Endothelial cell of umbilical vein (primary cell): ENCODE results near the gene PLXNC1. TPM values are rescaled to one million over a fixed set of nuclear protein-coding genes. Genes with fewer than 3 reads are reported as not detected.

Source experiments
- BruUV-seq: library from RNA; stranded (reverse); fragments of 400-500 nt; replicated peaks from 2 replicates; lab custom pipeline; 2021; lab: Mats Ljungman, UMichigan
- CTCF ChIA-PET: fragments of 300-600, 350-600 bp; sonication (Branson Sonifier 250); formaldehyde crosslinking; loops from one replicate; lab custom pipeline; 2021; ENCODE audit warnings: antibody characterized with exemption, inconsistent platforms; lab: Charles Lee
- POLR2A ChIA-PET: fragments of 300-600, 350-600 bp; sonication (Branson Sonifier 250); formaldehyde crosslinking; loops from one replicate; lab custom pipeline; 2021; ENCODE audit warnings: antibody characterized with exemption, inconsistent platforms; lab: Charles Lee
- DNase-seq: peaks from one replicate; pipeline ENCODE4 v3.0.0-alpha.2; 2011; ENCODE audit warnings: low read depth, low spot score
- FAIRE-seq: peaks from 2 replicates; lab custom pipeline; 2011; peaks lifted over from hg19 to GRCh38; lab: Jason Lieb, UNC
- H2AFZ ChIP-seq: 2 replicates; pipeline ENCODE4 v1.6.0; 2012; ENCODE audit warnings: low read depth, low read length, control low read depth, inconsistent platforms
- H3K27ac ChIP-seq: 2 replicates; pipeline ENCODE4 v1.5.1; 2011; ENCODE audit warnings: low read depth, mild to moderate bottlenecking, control low read depth, low read length, moderate library complexity; ENCODE audit not compliant: insufficient read depth
- H3K27me3 ChIP-seq, 2 experiments: 2 replicates each; pipeline versions ENCODE4 v1.6.0 to v1.6.1; 2011; ENCODE audit warnings: low read length in 2 of 2, mixed read lengths in 1 of 2; ENCODE audit not compliant: control insufficient read depth in 2 of 2, insufficient read depth in 2 of 2
- H3K36me3 ChIP-seq, 2 experiments: 2 replicates in 1 of 2; 3 replicates in 1 of 2; pipeline ENCODE4 v1.5.1; 2011; ENCODE audit warnings: low read length in 2 of 2, mild to moderate bottlenecking in 1 of 2, moderate library complexity in 1 of 2; ENCODE audit not compliant: control insufficient read depth in 2 of 2, insufficient read depth in 2 of 2; ENCODE audit errors: extremely low read depth in 1 of 2
- H3K4me1 ChIP-seq: 3 replicates; pipeline ENCODE4 v1.5.1; 2011; ENCODE audit warnings: mild to moderate bottlenecking, low read length; ENCODE audit not compliant: control insufficient read depth, insufficient read depth; ENCODE audit errors: extremely low read depth
- H3K4me2 ChIP-seq: 2 replicates; pipeline ENCODE4 v1.6.1; 2011; ENCODE audit warnings: low read length, control low read depth, mixed read lengths; ENCODE audit not compliant: insufficient read depth
- H3K4me3 ChIP-seq, 3 experiments: fragments of 200-600 bp in 1 of 3; sonication (generic), shearing (Covaris generic) in 1 of 3; replicated peaks in 1 of 3; 2 replicates each; pipeline ENCODE4 v1.5.1; 2011 to 2016; ENCODE audit warnings: control low read depth in 3 of 3, low read length in 3 of 3, mild to moderate bottlenecking in 2 of 3, inconsistent platforms in 1 of 3, low read depth in 1 of 3, moderate library complexity in 1 of 3; ENCODE audit not compliant: insufficient read depth in 1 of 3
- H3K79me2 ChIP-seq: 2 replicates; pipeline ENCODE4 v1.6.0; 2012; ENCODE audit warnings: low read length, inconsistent platforms; ENCODE audit not compliant: control insufficient read depth, insufficient read depth
- H3K9ac ChIP-seq: replicated peaks from 2 replicates; pipeline ENCODE3; 2011; ENCODE audit warnings: low read length, control low read depth; ENCODE audit not compliant: insufficient read depth; ENCODE audit errors: extremely low read depth
- H3K9me1 ChIP-seq: replicated peaks from 3 replicates; pipeline ENCODE4 v1.6.0; 2011; ENCODE audit warnings: mild to moderate bottlenecking, low read length; ENCODE audit not compliant: control insufficient read depth, insufficient read depth; ENCODE audit errors: extremely low read depth
- H3K9me3 ChIP-seq: replicated peaks from 2 replicates; pipeline ENCODE4 v1.5.1; 2012; ENCODE audit warnings: low read length, inconsistent platforms; ENCODE audit not compliant: control insufficient read depth, insufficient read depth
- H4K20me1 ChIP-seq: replicated peaks from 2 replicates; pipeline ENCODE3; 2011; ENCODE audit warnings: mild to moderate bottlenecking, low read length; ENCODE audit not compliant: control insufficient read depth, insufficient read depth; ENCODE audit errors: extremely low read depth
- EZH2 ChIP-seq: IDR thresholded peaks from 2 replicates; pipeline ENCODE4 v1.6.1; 2012; ENCODE audit warnings: borderline replicate concordance, low read depth, mild to moderate bottlenecking, moderate library complexity, low read length, inconsistent platforms; ENCODE audit not compliant: severe bottlenecking
- FOS ChIP-seq: IDR thresholded peaks from 2 replicates; pipeline ENCODE4 v1.6.1; 2011; ENCODE audit warnings: mild to moderate bottlenecking, low read length, moderate library complexity, borderline replicate concordance; ENCODE audit not compliant: insufficient read depth
- GATA2 ChIP-seq: IDR thresholded peaks from 2 replicates; pipeline ENCODE4 v1.7.0; 2011; ENCODE audit warnings: low read depth, mild to moderate bottlenecking, moderate library complexity, mixed read lengths, low read length; ENCODE audit not compliant: insufficient read length, insufficient read depth
- JUN ChIP-seq: IDR thresholded peaks from 2 replicates; pipeline ENCODE4 v1.6.1; 2011; ENCODE audit warnings: borderline replicate concordance, low read depth; ENCODE audit not compliant: insufficient read length, insufficient read depth
- MAX ChIP-seq: IDR thresholded peaks from 2 replicates; pipeline ENCODE4 v1.6.1; 2011; ENCODE audit not compliant: insufficient read depth, insufficient read length
- MYC ChIP-seq: IDR thresholded peaks from one replicate; pipeline ENCODE4 v1.6.1; 2011; ENCODE audit warnings: mild to moderate bottlenecking, low read depth, low read length
- POLR2A ChIP-seq: IDR thresholded peaks from 2 replicates; pipeline ENCODE4 v1.6.1; 2012; ENCODE audit warnings: low read depth, mild to moderate bottlenecking, control low read depth, low read length
- POLR2AphosphoS5 ChIP-seq: IDR thresholded peaks from 2 replicates; pipeline ENCODE4 v1.6.1; 2012; ENCODE audit warnings: low read depth, mild to moderate bottlenecking, control low read depth, low read length, moderate library complexity; ENCODE audit not compliant: insufficient read depth
- dilution Hi-C: fragments of 300-500 bp; cut with MboI; formaldehyde crosslinking; loops from one replicate; pipeline ENCODE4 v1.15.0; 2019; ENCODE audit warnings: low sequenced_read_pairs; ENCODE audit not compliant: extremely low pct_ligation_motif_present
- intact Hi-C: fragments of 100-400 bp; cut with micrococcal nuclease; formaldehyde crosslinking; loops from one replicate; pipeline ENCODE4 v1.10.0; 2022
- polyA plus RNA-seq, 4 experiments: library from polyadenylated mRNA; depleted of rRNA in 3 of 4; stranded (reverse) in 3 of 4; unstranded in 1 of 4; fragments of >200 nt; gene quantifications; 2 replicates each; pipeline versions ENCODE4 v1.2.1 to v1.2.3, GENCODE V29; 2011 to 2012; ENCODE audit warnings: missing spikeins in 1 of 4
- total RNA-seq: library from RNA; stranded (reverse); gene quantifications from 2 replicates; pipeline ENCODE4 v1.2.3, GENCODE V29; 2021
- TF ChIP-seq, protein P1 (sequence below), 2 donors: IDR thresholded peaks; 1 replicate in 1 of 2; 2 replicates in 1 of 2; pipeline ENCODE4 v1.5.1; 2011; ENCODE audit warnings: low read length in 2 of 2, mild to moderate bottlenecking in 2 of 2, moderate library complexity in 2 of 2, control low read depth in 1 of 2, inconsistent platforms in 1 of 2, low read depth in 1 of 2; ENCODE audit not compliant: insufficient read depth in 1 of 2; ENCODE audit errors: extremely low read depth in 1 of 2

PLXNC1 gene
- total and polyA plus RNA-seq, 2 donors (not counting 3 experiments of a cell fraction or from before 2014, with no cell fraction given), result 0.04 TPM; not detected in 1

DNA sequence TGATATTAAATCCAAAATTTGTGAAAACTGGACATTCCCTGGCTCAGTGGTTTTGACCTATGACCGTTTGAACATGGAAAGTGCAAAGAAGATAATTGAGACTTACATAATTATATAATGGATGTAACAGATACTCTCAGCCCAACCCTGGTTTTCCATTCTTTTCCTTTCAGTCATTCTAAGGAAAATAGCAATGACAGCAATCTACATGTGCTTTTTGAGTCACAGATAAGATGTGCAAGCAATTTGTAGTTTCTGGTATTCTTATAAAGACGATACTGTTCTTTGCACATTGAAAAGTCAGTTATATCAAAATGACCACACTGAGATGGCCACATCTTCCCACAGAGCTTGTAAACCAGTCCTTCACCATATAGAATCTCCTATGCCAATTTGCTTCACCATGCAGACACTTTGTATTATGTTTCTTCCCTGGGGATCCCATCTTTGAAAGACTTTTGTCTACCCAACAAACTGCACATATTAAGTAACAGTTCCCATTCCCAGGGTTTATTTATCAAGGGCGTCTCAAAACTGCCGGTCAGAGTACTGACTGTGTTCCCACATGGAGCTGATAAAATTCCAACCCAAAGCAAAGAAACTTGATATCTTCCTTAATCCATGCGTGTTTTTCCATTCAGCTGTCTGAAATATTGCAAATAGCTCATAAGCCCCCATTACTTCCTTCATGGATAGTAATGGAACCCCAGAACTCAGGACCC is 34.8 kb downstream of the PLXNC1 start:
- Histone ChIP-seq H3K27ac (no peak overlapping the region), H4K20me1 (no peaks in the 10 kb centered on the region), H3K9ac (no peak overlapping the region), H3K27me3 (peaks cover 11 to 18% of the 10 kb centered on the region in 2 experiments), H3K36me3 (no peaks in the 10 kb centered on the region), H3K4me1 (no peaks in the 10 kb centered on the region), H2AFZ (no peak overlapping the region), H3K79me2 (no peaks in the 10 kb centered on the region), H3K9me1 (no peaks in the 10 kb centered on the region), H3K9me3 (no peaks in the 10 kb centered on the region), H3K4me3 (no peak overlapping the region), H3K4me2 (no peak overlapping the region)
- no peak for DNase-seq
- BruUV-seq, result no TSS peak
- intact Hi-C loops, result no loop called here
- dilution Hi-C loops, result no loop called here
- CTCF ChIA-PET, result interaction anchor here (1.3 kb wide), 1 partner anchor 9 kb away, joined by 3 read pairs; no protein-coding TSS in a partner anchor
- POLR2A ChIA-PET, result no interaction called here
- TF ChIP-seq JUN (no peak), MAX (no peak), POLR2AphosphoS5 (no peak), GATA2 (no peak), EZH2 (no peak), POLR2A (no peak), FOS (no peak), MYC (no peak)
- TF ChIP-seq, protein P1, sequence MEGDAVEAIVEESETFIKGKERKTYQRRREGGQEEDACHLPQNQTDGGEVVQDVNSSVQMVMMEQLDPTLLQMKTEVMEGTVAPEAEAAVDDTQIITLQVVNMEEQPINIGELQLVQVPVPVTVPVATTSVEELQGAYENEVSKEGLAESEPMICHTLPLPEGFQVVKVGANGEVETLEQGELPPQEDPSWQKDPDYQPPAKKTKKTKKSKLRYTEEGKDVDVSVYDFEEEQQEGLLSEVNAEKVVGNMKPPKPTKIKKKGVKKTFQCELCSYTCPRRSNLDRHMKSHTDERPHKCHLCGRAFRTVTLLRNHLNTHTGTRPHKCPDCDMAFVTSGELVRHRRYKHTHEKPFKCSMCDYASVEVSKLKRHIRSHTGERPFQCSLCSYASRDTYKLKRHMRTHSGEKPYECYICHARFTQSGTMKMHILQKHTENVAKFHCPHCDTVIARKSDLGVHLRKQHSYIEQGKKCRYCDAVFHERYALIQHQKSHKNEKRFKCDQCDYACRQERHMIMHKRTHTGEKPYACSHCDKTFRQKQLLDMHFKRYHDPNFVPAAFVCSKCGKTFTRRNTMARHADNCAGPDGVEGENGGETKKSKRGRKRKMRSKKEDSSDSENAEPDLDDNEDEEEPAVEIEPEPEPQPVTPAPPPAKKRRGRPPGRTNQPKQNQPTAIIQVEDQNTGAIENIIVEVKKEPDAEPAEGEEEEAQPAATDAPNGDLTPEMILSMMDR (IDR thresholded peaks at IDR 0.05; ENCODE audit: extremely low read depth in 1 of 2, insufficient read depth in 1 of 2, low read depth in 1 of 2, low read length in 2 of 2), result no peak
- no peak for FAIRE-seq
